BLaER1 treated with 17β-estradiol and CSF1 and Interleukin-3, amounts not matched to agents 10 nM and 100 nM (cell line): Measurements from ENCODE around the gene CDH4.

Experiments used
- H3K27ac ChIP-seq, 11 experiments: shearing (Covaris generic); formaldehyde crosslinking; 2 replicates each; pipeline ENCODE4 v1.8.1; 2022
- H3K27me3 ChIP-seq, 11 experiments: shearing (Covaris generic); formaldehyde crosslinking; 2 replicates each; pipeline ENCODE4 v1.8.1; 2022
- H3K36me3 ChIP-seq, 11 experiments: shearing (Covaris generic); formaldehyde crosslinking; 2 replicates each; pipeline ENCODE4 v1.8.1; 2022
- H3K4me1 ChIP-seq, 10 experiments: shearing (Covaris generic); formaldehyde crosslinking; 2 replicates each; pipeline ENCODE4 v1.8.1; 2022
- H3K4me2 ChIP-seq, 11 experiments: shearing (Covaris generic); formaldehyde crosslinking; 2 replicates each; pipeline ENCODE4 v1.8.1; 2022
- H3K4me3 ChIP-seq, 10 experiments: shearing (Covaris generic); formaldehyde crosslinking; 2 replicates each; pipeline ENCODE4 v1.8.1; 2022
- H3K9ac ChIP-seq, 11 experiments: shearing (Covaris generic); formaldehyde crosslinking; 2 replicates each; pipeline ENCODE4 v1.8.1; 2022
- H3K9me3 ChIP-seq, 11 experiments: shearing (Covaris generic); formaldehyde crosslinking; replicated peaks in 1 of 11; 2 replicates each; pipeline ENCODE4 v1.8.1; 2022
- H4K20me1 ChIP-seq, 11 experiments: shearing (Covaris generic); formaldehyde crosslinking; 2 replicates each; pipeline ENCODE4 v1.8.1; 2022
- Cebpa-rat ChIP-seq, 11 experiments: shearing (Covaris generic); IDR thresholded peaks; 2 replicates each; pipeline ENCODE4 v1.8.1; 2022

CDH4 gene

DNA sequence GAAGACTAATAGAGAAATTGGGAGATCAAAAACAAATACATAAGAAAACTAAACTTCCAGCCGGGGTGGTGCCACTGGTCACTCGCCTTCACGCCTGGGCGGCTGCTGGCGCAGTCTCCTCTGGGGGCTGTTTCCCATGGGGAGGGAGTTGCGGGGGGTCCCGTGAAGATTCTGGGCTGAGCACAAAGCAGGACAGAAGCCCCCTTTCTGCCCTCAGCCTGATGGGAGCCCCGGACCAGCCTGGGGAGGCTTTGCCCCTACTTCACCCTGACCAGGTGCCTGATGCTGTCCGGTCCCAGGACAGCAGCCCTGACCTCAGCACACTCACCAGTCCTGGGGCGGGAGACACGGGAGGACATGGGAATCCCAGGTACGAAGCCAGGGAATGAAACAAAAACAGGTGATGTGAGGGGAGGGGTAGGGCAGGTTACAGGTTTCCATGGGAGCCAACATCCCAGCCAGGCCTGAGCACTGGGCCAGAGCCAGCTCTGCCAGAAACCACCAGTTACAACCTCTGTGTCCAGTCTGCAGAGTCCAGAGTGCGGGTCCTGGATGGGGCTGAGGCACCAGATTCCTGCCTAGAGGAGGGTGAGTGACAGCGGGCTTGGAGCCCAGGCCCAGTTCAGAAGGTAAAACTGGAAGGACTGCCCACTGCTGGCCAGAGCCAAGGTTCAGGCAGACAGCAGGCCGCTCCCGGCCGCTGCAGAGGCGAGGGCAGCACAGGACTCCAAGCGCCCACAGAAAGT is 487.2 kb downstream of the CDH4 start:
- Histone ChIP-seq H3K27ac (no peak overlapping the region), H3K9me3 (no peaks in the 10 kb centered on the region), H3K4me3 (no peak overlapping the region), H3K9ac (no peak overlapping the region), H3K36me3 (no peaks in the 10 kb centered on the region), H3K4me2 (peak overlapping the region in 1 of 11 experiments; percentile 50; a peak in 2 of 22 replicates), H3K4me1 (peaks cover 39 to 81% (median 60%) of the 10 kb centered on the region in 10 experiments), H4K20me1 (peaks cover 0 to 67% (median 27%) of the 10 kb centered on the region in 11 experiments; a peak in 16 of 22 replicates), H3K27me3 (peaks cover 0 to 68% (median 32%) of the 10 kb centered on the region in 11 experiments; a peak in 14 of 22 replicates)
- no peak for TF ChIP-seq Cebpa-rat (IDR thresholded peaks at IDR 0.05)

DNA sequence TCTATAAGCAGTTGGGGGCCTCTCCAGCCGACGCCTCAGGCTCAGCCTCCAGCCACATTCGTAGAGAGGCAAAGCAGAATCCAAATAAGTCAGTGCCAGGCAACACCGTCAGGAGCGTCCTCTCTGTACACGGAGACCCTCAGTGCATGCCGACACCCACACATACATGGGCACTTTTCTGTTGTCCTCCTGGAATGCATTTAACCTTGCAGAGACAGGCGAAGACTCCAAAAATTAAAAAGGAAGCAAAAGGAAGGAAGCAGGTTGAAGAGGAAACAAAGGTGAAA is 487.7 kb downstream of the CDH4 start:
- TF ChIP-seq Cebpa-rat (IDR thresholded peaks at IDR 0.05) = no peak
- H3K27ac ChIP-seq = no peak overlapping the region
- H4K20me1 ChIP-seq = peaks cover 3 to 67% (median 31%) of the 10 kb centered on the region in 11 experiments; a peak in 16 of 22 replicates
- H3K4me3 ChIP-seq = no peak overlapping the region
- H3K27me3 ChIP-seq = peaks cover 0 to 67% (median 35%) of the 10 kb centered on the region in 11 experiments; a peak in 14 of 22 replicates
- peaks cover 39 to 81% (median 60%) of the 10 kb centered on the region in 10 experiments for H3K4me1 ChIP-seq
- no peak overlapping the region for H3K4me2 ChIP-seq
- no peak overlapping the region for H3K9ac ChIP-seq
- no peaks in the 10 kb centered on the region for H3K9me3 ChIP-seq
- H3K36me3 ChIP-seq = no peaks in the 10 kb centered on the region

DNA sequence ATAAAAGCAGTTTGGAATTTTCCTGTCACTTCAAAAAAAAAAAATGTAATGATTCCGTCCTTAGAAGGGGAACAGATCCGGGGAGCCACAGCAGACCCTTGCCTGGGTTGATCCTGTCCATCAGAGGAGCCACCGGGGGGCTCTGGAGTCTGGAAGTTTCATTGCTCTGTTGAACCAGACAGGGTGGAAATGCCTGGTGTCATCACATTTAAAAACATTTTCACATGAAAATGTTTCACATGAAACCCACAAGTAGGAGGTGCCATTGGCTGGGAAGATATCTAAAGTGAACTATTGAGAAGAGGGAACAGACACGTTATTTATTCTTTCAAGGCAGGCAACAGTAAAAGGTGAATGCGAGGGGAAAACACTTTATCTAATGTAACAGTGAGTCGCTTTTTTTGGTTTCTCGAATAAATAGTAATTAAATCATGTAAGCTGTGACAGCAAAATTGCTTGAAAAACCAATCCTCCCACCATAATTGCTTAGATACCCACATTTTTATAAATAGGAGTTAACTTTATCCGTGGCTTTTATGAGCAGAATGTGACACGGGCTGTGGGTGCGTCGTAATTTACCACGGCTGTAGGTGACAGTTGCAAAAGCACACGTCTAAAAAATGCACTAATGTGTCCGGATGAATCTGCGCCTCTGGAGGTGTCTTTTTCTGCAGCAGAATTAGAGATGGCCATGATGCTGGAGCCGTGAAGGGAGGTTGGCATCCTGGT is 490.2 kb downstream of the CDH4 start:
- H3K9ac ChIP-seq = no peak overlapping the region
- peaks cover 0 to 44% (median 26%) of the 10 kb centered on the region in 11 experiments; a peak in 14 of 22 replicates for H3K27me3 ChIP-seq
- H3K4me1 ChIP-seq = peaks cover 48 to 80% (median 56%) of the 10 kb centered on the region in 10 experiments
- H3K4me3 ChIP-seq = no peak overlapping the region
- H3K27ac ChIP-seq = no peak overlapping the region
- no peaks in the 10 kb centered on the region for H3K36me3 ChIP-seq
- H4K20me1 ChIP-seq = peaks cover 0 to 92% (median 32%) of the 10 kb centered on the region in 11 experiments; a peak in 15 of 22 replicates
- H3K4me2 ChIP-seq = peak overlapping the region; percentile 76 to 97 (median 88)
- TF ChIP-seq Cebpa-rat (IDR thresholded peaks at IDR 0.05) = no peak
- peaks cover 0 to 5% (median 0%) of the 10 kb centered on the region in 11 experiments; a peak in 6 of 22 replicates for H3K9me3 ChIP-seq

DNA sequence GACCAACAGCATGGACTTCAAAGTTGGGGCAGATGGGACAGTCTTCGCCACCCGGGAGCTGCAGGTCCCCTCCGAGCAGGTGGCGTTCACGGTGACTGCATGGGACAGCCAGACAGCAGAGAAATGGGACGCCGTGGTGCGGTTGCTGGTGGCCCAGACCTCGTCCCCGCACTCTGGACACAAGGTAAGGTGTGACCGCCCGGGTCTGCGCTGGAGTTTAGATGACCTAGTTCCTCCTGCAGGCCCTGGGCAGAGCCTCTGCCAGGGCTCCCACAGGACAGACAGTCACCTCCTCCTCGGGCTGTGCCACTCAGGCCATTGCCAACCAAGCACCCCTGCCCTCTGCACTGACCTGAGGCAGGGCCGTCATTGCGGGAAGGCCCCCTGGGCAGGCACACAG is 491.5 kb downstream of the CDH4 start:
- peaks cover 46 to 75% (median 59%) of the 10 kb centered on the region in 10 experiments for H3K4me1 ChIP-seq
- H4K20me1 ChIP-seq = peaks cover 0 to 100% (median 25%) of the 10 kb centered on the region in 11 experiments; a peak in 15 of 22 replicates
- no peak overlapping the region for H3K27ac ChIP-seq
- peak overlapping the region; percentile 76 to 97 (median 88) for H3K4me2 ChIP-seq
- H3K9me3 ChIP-seq = peaks cover 0 to 12% (median 0%) of the 10 kb centered on the region in 11 experiments; a peak in 7 of 22 replicates
- no peaks in the 10 kb centered on the region for H3K36me3 ChIP-seq
- peaks cover 0 to 36% (median 21%) of the 10 kb centered on the region in 11 experiments; a peak in 12 of 22 replicates for H3K27me3 ChIP-seq
- H3K9ac ChIP-seq = no peak overlapping the region
- TF ChIP-seq Cebpa-rat (IDR thresholded peaks at IDR 0.05) = no peak
- H3K4me3 ChIP-seq = peak overlapping the region in 2 of 10 experiments; percentile 4 to 12; a peak in 2 of 20 replicates

DNA sequence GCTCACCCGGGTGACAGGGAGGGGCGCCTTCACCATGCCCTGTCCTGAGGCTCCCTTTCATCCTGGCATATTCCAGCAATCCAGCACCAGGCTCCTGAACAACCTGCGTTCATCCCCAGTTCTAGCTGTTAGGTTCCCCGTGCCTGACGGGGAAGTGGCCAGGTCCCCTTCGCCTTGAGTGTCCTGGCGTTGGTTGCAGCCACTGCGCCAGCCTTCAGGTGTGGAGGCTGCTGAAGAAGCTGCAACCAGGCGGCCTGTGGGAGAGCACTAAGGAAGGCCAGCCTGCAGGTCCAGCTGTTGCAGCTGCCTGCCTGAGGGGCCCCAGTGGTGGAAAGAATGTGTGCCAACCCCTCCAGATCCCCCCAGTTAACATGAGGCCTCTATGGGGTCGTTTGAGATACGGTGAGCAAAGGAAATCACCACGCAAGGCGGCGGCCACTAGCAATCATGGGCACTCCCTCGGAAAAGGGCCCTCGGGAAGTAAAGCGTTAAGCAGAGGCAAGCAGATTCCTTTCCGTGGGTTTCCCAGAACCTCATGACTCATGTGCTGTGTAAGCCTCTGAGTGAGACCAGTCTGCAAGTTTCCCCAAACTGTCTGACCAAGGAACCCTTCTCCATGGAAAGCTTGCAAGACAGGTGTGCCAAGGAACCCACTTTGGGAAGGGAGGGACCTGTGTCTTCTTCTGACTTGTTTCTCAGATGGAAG is 492.8 kb downstream of the CDH4 start:
- Histone ChIP-seq H3K27ac (no peak overlapping the region), H3K4me1 (peaks cover 44 to 72% (median 59%) of the 10 kb centered on the region in 10 experiments), H3K9me3 (peaks cover 2 to 16% (median 5%) of the 10 kb centered on the region in 11 experiments; a peak in 15 of 22 replicates), H3K27me3 (peaks cover 0 to 24% (median 17%) of the 10 kb centered on the region in 11 experiments; a peak in 11 of 22 replicates), H4K20me1 (peaks cover 0 to 100% (median 25%) of the 10 kb centered on the region in 11 experiments; a peak in 15 of 22 replicates), H3K36me3 (no peaks in the 10 kb centered on the region), H3K4me2 (peak overlapping the region; percentile 76 to 97 (median 88)), H3K9ac (peak overlapping the region in 3 of 11 experiments; percentile 33 to 51 (median 45); a peak in 3 of 22 replicates), H3K4me3 (peak overlapping the region in 4 of 10 experiments; percentile 9 to 38 (median 28); a peak in 6 of 20 replicates)
- TF ChIP-seq Cebpa-rat (IDR thresholded peaks at IDR 0.05) = no peak

DNA sequence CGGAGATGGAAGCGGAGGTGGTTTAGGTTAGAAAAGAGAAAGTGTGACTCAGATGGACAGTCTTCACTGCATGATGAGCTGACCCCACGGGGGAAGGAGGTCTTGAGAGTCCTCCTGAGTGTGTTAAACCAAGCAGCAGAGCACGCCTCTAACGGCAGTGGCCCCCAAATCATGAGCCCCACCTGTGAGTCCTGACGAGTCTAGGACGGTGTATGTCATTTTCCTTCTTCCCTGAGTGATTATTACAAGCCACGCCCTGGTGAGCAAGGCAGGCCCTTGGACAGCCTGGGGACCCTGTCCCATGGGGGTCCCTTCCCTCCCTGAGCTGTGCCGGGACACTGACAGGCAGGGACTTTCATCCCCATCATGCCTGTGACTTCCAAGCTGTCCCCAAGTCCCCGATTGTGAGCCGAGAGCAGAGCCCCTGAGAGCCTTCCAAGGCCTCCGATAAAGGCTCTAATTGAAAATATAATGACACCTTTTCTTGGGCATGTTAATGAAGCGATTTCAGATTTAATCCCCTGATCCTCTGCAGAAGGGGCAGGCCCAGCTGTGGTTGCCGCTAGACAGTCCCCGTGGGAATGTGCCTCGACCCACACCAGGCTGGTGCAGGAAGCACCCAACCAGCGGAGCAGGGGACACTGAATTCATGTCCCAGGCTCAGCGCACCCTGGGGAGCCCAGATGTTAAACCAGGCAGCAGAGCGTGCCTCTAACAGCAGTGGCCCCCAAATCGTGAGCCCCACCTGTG is 493.5 kb downstream of the CDH4 start:
- Histone ChIP-seq H3K4me1 (peaks cover 44 to 72% (median 59%) of the 10 kb centered on the region in 10 experiments), H3K4me3 (peak overlapping the region in 5 of 10 experiments; percentile 9 to 38 (median 24); a peak in 7 of 20 replicates), H3K9me3 (peaks cover 9 to 23% (median 12%) of the 10 kb centered on the region in 11 experiments), H3K27ac (peak overlapping the region in 1 of 11 experiments; percentile 27; a peak in 1 of 22 replicates), H3K36me3 (no peaks in the 10 kb centered on the region; a peak in 1 of 22 replicates), H4K20me1 (peaks cover 0 to 100% (median 23%) of the 10 kb centered on the region in 11 experiments; a peak in 15 of 22 replicates), H3K4me2 (peak overlapping the region; percentile 76 to 97 (median 88)), H3K27me3 (peaks cover 0 to 24% (median 17%) of the 10 kb centered on the region in 11 experiments; a peak in 11 of 22 replicates), H3K9ac (peak overlapping the region in 6 of 11 experiments; percentile 29 to 55 (median 41); a peak in 8 of 22 replicates)
- TF ChIP-seq Cebpa-rat (IDR thresholded peaks at IDR 0.05) = no peak

DNA sequence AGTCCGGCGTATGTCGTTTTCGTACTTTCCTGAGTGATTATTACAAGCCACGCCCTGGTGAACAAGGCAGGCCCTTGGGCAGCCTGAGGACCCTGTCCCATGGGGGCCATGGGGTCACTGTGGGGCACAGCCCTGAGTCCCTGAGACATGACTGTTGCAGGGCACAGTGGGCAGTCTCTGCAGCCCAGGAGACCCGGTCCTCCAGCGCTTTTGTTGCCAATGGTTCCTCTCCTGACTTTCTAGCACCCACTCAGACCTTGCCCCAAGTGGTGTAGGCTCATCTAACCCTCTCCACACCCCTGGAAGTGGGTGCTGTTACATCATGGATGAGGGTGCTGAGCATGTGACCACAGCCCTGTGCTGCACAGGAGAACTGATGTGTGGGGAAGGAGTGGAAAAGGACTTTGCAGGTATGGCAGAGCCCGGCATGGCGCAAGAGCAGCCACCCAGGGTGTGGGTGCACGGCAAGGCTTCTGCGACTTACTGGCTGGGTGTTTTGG is 494.1 kb downstream of the CDH4 start:
- H3K4me1 ChIP-seq = peaks cover 44 to 69% (median 59%) of the 10 kb centered on the region in 10 experiments
- H3K36me3 ChIP-seq = peaks cover 0 to 4% (median 0%) of the 10 kb centered on the region in 11 experiments; a peak in 3 of 22 replicates
- H3K27me3 ChIP-seq = peaks cover 0 to 24% (median 17%) of the 10 kb centered on the region in 11 experiments; a peak in 11 of 22 replicates
- no peak for TF ChIP-seq Cebpa-rat (IDR thresholded peaks at IDR 0.05)
- H3K4me3 ChIP-seq = peak overlapping the region in 3 of 10 experiments; percentile 24 to 31 (median 28); a peak in 4 of 20 replicates
- peak overlapping the region in 1 of 11 experiments; percentile 27; a peak in 1 of 22 replicates for H3K27ac ChIP-seq
- peaks cover 16 to 29% (median 18%) of the 10 kb centered on the region in 11 experiments for H3K9me3 ChIP-seq
- peaks cover 0 to 100% (median 23%) of the 10 kb centered on the region in 11 experiments; a peak in 15 of 22 replicates for H4K20me1 ChIP-seq
- H3K9ac ChIP-seq = peak overlapping the region in 6 of 11 experiments; percentile 6 to 55 (median 36); a peak in 6 of 22 replicates
- H3K4me2 ChIP-seq = peak overlapping the region; percentile 76 to 97 (median 88)
